Mammary epithelial cell (primary cell): ENCODE results near the gene IL7R.

Source experiments
- CTCF ChIP-seq, 2 donors: IDR thresholded peaks in 1 of 2; conservative IDR thresholded peaks in 1 of 2; 2 replicates each; pipeline ENCODE4 v1.5.1; 2011 to 2012; ENCODE audit warnings: inconsistent platforms in 2 of 2, low read length in 2 of 2, mild to moderate bottlenecking in 2 of 2, control low read depth in 1 of 2, low read depth in 1 of 2; ENCODE audit not compliant: insufficient read depth in 1 of 2; ENCODE audit errors: extremely low read depth in 1 of 2
- EZH2 ChIP-seq: IDR thresholded peaks from 2 replicates; pipeline ENCODE4 v1.6.1; 2012; ENCODE audit warnings: low read length, inconsistent platforms, borderline replicate concordance

GRCh38 chr5:35821513-35821912 is 35.2 kb upstream of the IL7R start:
- TF ChIP-seq EZH2 (no peak), CTCF (conservative IDR thresholded peaks at IDR 0.05 in 1 of 2, IDR thresholded peaks at IDR 0.05 in 1 of 2; ENCODE audit: extremely low read depth in 1 of 2, insufficient read depth in 1 of 2, low read depth in 1 of 2, low read length in 2 of 2) (no peak)
